ENCODE results near the gene PHKA2.

The PHKA2 gene

GRCh38 chrX:18924507-18925088 lies 59.3 kb downstream of the PHKA2 start:
- no peak for FAIRE-seq

GRCh38 chrX:18920566-18920965 lies 63.3 kb downstream of the PHKA2 start:
- FAIRE-seq, result no peak

DNA sequence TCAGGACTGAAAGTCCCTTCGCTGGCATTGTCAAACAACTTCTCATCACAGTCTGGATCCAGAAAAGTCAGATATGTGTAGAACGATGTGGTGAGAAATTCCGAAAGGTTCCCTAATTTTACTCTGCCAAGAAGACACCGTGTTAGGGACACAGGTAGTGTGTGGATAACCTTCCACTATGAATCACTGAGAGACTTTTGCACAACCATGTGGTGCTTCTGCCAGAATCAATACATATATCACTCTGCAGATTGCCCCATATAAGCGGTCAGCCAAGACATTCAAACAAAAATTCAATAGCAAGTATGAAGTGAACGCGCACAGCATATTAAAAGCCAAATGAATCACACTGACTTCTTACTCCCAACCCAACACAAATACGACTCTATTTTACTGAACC lies 63.8 kb downstream of the PHKA2 start:
- no peak for FAIRE-seq

- no peak for FAIRE-seq
These were observed 66.1 kb downstream of the PHKA2 start for GRCh38 chrX:18917831-18918230.

DNA sequence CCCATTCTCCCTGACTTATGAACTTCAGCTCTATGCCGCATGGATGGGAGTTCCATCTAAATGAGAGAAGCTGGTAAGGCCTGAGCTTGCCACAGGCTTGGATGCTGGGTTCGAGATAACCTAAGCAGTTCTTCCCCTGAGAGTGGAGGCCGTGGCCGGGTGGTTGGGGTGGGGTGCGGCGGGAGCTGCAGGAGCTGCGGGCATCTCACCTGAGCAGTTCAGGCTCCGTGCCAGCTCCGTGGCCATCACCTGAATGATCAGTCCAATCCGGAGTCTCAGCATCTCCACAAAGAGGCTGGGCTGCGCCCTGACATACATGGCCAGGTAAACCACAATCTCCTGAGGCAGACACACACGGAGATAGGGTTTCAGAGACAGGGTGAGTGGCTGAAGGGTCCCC lies 77.6 kb downstream of the PHKA2 start:
- no peak for FAIRE-seq

GRCh38 chrX:18900401-18900976 lies 83.4 kb downstream of the PHKA2 start:
- FAIRE-seq, result no peak

GRCh38 chrX:18899796-18900380 lies 84.0 kb downstream of the PHKA2 start:
- FAIRE-seq, result no peak

GRCh38 chrX:18898492-18898891 lies 85.4 kb downstream of the PHKA2 start:
- FAIRE-seq, result no peak

GRCh38 chrX:18898091-18898490 lies 85.8 kb downstream of the PHKA2 start:
- FAIRE-seq, result no peak

DNA sequence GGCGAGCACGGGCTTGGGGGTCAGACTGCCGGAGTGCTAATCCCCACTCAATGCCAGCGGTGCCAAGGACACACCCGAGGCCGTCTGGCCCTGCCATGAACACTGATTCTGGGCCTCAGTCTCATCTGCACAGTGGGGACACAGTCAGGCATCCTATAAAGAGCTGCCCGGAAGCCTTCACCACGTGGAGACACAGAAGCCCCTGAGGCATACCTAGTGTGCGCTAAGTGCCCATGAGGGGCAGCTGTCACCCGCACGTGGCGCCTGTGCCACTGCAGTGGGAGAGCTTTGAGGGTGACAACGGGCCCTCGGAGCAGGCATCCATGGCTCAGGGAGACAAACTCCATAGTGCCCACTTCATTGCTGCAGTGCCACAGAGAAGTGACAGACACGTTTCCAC lies 86.3 kb downstream of the PHKA2 start:
- FAIRE-seq, result no peak

- no peak for FAIRE-seq
These were observed 87.0 kb downstream of the PHKA2 start for GRCh38 chrX:18896680-18897544.

- FAIRE-seq, result no peak
These were observed 88.5 kb downstream of the PHKA2 start for GRCh38 chrX:18895189-18895951.

DNA sequence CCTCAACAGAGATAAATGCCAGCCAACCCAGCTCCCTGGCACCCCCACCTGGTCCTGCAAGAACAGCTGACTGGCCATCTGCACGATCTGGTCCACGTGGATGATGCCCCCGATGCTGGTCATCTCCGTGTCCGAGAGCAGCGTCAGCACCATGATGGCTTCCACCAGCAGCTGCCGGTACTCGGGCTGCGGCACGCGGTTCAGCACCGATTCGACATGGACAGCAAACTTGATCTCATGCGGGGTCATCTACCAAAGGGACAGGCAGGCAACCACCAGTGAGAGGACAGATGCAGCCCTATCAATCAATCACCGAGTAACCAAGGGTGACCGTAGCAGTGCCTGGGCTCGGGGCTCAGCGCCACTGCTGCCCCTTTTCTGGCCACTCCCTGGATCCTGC lies 89.8 kb downstream of the PHKA2 start:
- FAIRE-seq, result no peak

GRCh38 chrX:18893536-18893935 lies 90.4 kb downstream of the PHKA2 start:
- no peak for FAIRE-seq

GRCh38 chrX:18892899-18893298 lies 91.0 kb downstream of the PHKA2 start:
- no peak for FAIRE-seq

GRCh38 chrX:18891548-18891945 lies 92.4 kb downstream of the PHKA2 start:
- no peak for FAIRE-seq

GRCh38 chrX:18890724-18891547 lies 93.0 kb downstream of the PHKA2 start:
- no peak for FAIRE-seq

GRCh38 chrX:18890049-18890381 lies 93.9 kb downstream of the PHKA2 start:
- FAIRE-seq, result no peak

- no peak for FAIRE-seq
These were observed 94.4 kb downstream of the PHKA2 start for GRCh38 chrX:18889346-18890048.

GRCh38 chrX:18888281-18888680 lies 95.6 kb downstream of the PHKA2 start:
- no peak for FAIRE-seq

GRCh38 chrX:18887825-18888212 lies 96.1 kb downstream of the PHKA2 start:
- FAIRE-seq, result no peak

Data from colon (tissue), 2 donors.